ENCODE measurements around the gene CDH23. TPM values are rescaled to one million over a fixed set of nuclear protein-coding genes. Genes with fewer than 3 reads are reported as not detected.

The CDH23 gene
- total RNA-seq, 2 donors from 2014 or later: 3.9 to 4.4 TPM

- TF ChIP-seq CTCF (IDR thresholded peaks at IDR 0.05): no peak
- Histone ChIP-seq H3K9me3 (no peaks in the 10 kb centered on the region), H3K4me3 (no peak overlapping the region), H3K27me3 (no peaks in the 10 kb centered on the region), H3K27ac (peak overlapping the region in 1 of 2 donors; percentile 8), H3K4me1 (peaks cover 0 to 17% of the 10 kb centered on the region in 2 donors), H3K36me3 (no peaks in the 10 kb centered on the region)
- DNase-seq (ENCODE audit: low spot score): no peak
These were observed 39.8 kb downstream of the CDH23 start for GRCh38 chr10:71436268-71437125.

- H3K27me3 ChIP-seq: no peaks in the 10 kb centered on the region
- no peak overlapping the region for H3K27ac ChIP-seq
- peaks cover 0 to 12% of the 10 kb centered on the region in 2 donors for H3K4me1 ChIP-seq
- no peaks in the 10 kb centered on the region for H3K9me3 ChIP-seq
- no peaks in the 10 kb centered on the region for H3K36me3 ChIP-seq
- no peak for DNase-seq (ENCODE audit: low spot score)
- no peak overlapping the region for H3K4me3 ChIP-seq
- no peak for TF ChIP-seq CTCF (IDR thresholded peaks at IDR 0.05)
These were observed 40.9 kb downstream of the CDH23 start for GRCh38 chr10:71437537-71438092.

- no peak overlapping the region for H3K4me3 ChIP-seq
- H3K9me3 ChIP-seq: no peaks in the 10 kb centered on the region
- H3K4me1 ChIP-seq: peaks cover 0 to 12% of the 10 kb centered on the region in 2 donors
- H3K27me3 ChIP-seq: no peaks in the 10 kb centered on the region
- H3K36me3 ChIP-seq: no peaks in the 10 kb centered on the region
- no peak for TF ChIP-seq CTCF (IDR thresholded peaks at IDR 0.05)
- DNase-seq (ENCODE audit: low spot score): no peak
- no peak overlapping the region for H3K27ac ChIP-seq
These were observed 42.0 kb downstream of the CDH23 start for GRCh38 chr10:71438761-71439160.

GRCh38 chr10:71439670-71440425, 43.1 kb downstream of the CDH23 start:
- H3K4me3 ChIP-seq: no peak overlapping the region
- no peak for DNase-seq (ENCODE audit: low spot score)
- H3K27me3 ChIP-seq: no peaks in the 10 kb centered on the region
- H3K4me1 ChIP-seq: peaks cover 0 to 10% of the 10 kb centered on the region in 2 donors
- no peak overlapping the region for H3K27ac ChIP-seq
- H3K36me3 ChIP-seq: no peaks in the 10 kb centered on the region
- H3K9me3 ChIP-seq: no peaks in the 10 kb centered on the region
- no peak for TF ChIP-seq CTCF (IDR thresholded peaks at IDR 0.05)

- Histone ChIP-seq H3K4me1 (peaks cover 0 to 6% of the 10 kb centered on the region in 2 donors), H3K9me3 (no peaks in the 10 kb centered on the region), H3K4me3 (no peak overlapping the region), H3K27ac (no peak overlapping the region), H3K36me3 (no peaks in the 10 kb centered on the region), H3K27me3 (no peaks in the 10 kb centered on the region)
- DNase-seq (ENCODE audit: low spot score): no peak
- no peak for TF ChIP-seq CTCF (IDR thresholded peaks at IDR 0.05)
These were observed 43.9 kb downstream of the CDH23 start for GRCh38 chr10:71440506-71441035.

Measured in right atrium auricular region (tissue), 2 donors.